GM18502 (cell line): Measurements from ENCODE around the gene LRRC4.

Experiments
- ATAC-seq: cut with Tn5 transposase; IDR thresholded peaks from one replicate; pipeline ENCODE4 v1.9.1; 2021; ENCODE audit warnings: mild to moderate bottlenecking; ENCODE audit not compliant: unreplicated experiment, poor library complexity

Gene LRRC4

GRCh38 chr7:127983804-127984332 is 47.4 kb downstream of the LRRC4 start:
- ATAC-seq = no peak

DNA sequence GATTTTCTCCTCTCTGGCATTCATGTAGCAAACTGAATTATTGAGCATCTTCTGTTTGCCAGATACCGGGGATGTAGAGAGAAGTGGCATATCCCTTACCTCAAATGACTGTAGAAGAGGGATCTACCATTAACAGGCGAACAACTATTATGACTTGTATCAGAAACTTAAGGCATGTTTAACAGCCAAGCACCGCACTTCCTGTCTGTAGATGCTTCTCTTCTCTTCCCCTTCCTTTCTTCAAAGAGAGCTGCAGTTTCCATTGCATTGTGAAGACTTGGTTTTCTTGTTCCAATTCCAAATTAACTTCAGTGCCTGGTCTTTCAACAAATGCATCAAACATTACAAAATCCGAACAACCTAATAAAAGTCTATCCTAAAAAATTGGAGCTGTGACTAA is 49.3 kb downstream of the LRRC4 start:
- ATAC-seq = no peak

DNA sequence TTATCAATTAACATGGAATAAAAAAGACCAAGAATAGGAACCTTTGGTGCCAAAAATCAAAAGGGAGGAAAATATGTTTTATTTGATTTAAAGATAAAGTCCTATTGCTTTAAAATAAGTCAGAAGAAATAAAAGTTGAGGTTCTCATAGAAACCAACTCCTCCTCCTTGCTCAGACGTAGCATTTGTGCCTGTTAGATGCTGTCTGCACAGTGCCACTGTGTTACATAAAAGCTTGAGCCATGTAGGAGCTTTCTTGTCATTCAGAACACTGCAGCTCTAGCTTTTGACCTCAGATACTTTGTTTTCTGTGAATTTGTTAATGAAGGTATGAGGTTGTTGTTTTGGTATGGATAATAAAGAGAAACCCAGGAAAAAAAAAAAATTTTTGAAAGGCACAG is 50.3 kb downstream of the LRRC4 start:
- no peak for ATAC-seq

GRCh38 chr7:127979728-127980126 is 51.5 kb downstream of the LRRC4 start:
- ATAC-seq = no peak

DNA sequence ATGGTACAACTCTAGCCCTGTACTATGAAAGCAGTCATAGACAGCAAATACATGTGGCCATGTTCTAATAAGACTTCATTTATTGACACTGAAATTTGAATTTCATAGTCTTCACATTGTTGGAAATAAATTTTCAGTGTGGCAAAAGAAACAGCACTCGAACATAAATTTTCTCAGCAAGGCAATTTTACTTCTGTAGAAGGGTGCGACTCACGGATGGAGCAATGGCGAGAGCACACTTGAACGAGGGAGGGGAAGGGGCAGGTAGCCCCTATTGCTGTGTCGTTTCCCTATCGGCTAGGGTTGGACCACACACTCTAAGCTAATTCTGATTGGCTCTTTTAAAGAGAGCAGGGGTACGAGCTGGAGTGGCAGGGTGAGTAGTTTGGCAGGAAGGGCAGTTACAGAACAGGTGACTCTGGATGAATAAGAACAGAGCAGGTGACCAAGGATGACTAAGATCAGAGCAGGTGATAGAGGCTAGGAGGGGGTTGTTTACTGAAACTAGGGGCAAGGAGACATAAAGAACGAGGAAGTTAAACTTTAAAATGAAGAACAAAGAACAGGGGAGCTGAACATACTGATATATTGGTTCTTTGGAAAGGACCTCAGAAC is 52.0 kb downstream of the LRRC4 start:
- no peak for ATAC-seq

DNA sequence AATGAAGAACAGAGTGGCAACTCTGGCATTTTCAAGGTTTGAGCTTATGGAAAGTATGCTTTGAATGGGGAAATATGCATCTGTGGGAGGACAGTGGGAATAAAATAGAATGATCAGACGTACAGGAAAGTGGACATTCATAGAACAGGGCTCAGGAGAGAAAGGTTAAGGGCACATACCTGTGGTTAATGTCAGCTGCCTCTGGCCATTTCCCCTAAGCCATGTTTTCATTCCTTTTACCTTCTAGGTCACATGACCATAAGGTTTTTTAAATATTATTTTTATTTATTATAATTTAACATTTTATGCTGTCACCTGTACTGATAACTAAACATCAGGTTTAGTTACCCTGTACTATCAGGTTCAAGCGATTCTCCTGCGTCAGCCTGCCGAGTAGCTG is 52.8 kb downstream of the LRRC4 start:
- no peak for ATAC-seq
